ENCODE measurements around the gene DDX1. TPM values are rescaled to one million over a fixed set of nuclear protein-coding genes. Genes with fewer than 3 reads are reported as not detected.

DDX1 gene
- total RNA-seq, 2 experiments from 2014 or later, result 42.7 to 91.8 TPM

DNA sequence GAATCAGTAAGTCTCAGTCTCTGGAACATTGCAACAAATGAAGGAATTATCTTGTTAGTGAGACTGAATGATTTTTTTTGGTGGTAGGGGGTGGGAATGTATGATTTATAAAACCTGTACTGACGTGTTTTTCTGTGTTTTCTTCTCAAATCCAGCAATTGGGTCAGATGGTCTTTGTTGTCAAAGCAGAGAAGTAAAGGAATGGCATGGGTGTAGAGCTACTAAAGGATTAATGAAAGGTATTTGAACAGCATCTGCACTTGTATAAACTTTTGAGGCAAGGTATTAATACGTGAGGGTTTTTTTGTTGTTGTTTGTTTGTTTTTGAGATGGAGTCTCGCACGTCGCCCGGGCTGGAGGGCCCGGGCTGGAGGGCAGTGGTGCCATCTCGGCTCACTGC, 10.7 kb downstream of the DDX1 start:
- no peaks in the 10 kb centered on the region for H3K79me2 ChIP-seq (ENCODE audit: insufficient read depth, low read depth, low read length)
- intact Hi-C loops (cut with micrococcal nuclease; ENCODE audit: unreplicated experiment), result no loop called here
- H3K4me2 ChIP-seq (ENCODE audit: low read length), result no peak overlapping the region
- ChIA-PET CTCF (ENCODE audit: unreplicated experiment) (no interaction called here), POLR2A (interaction anchor here (0.5 to 1.1 kb wide), 2 partner anchors 11 to 32 kb away, joined by 3 to 5 read pairs; no protein-coding TSS in a partner anchor)
- BruUV-seq (replicated peaks), result no TSS peak
- H4K20me1 ChIP-seq (ENCODE audit: insufficient read depth, low read length), result no peaks in the 10 kb centered on the region
- H3K9me3 ChIP-seq (ENCODE audit: low read length), result no peaks in the 10 kb centered on the region
- no peak overlapping the region for H3K4me3 ChIP-seq (ENCODE audit: low read depth, low read length, poor library complexity, severe bottlenecking)
- no peak overlapping the region for H2AFZ ChIP-seq (ENCODE audit: low read length)
- TF ChIP-seq EZH2phosphoT487 (IDR thresholded peaks at IDR 0.05; ENCODE audit: borderline replicate concordance, low read depth, low read length), result no peak
- TF ChIP-seq, protein P1, sequence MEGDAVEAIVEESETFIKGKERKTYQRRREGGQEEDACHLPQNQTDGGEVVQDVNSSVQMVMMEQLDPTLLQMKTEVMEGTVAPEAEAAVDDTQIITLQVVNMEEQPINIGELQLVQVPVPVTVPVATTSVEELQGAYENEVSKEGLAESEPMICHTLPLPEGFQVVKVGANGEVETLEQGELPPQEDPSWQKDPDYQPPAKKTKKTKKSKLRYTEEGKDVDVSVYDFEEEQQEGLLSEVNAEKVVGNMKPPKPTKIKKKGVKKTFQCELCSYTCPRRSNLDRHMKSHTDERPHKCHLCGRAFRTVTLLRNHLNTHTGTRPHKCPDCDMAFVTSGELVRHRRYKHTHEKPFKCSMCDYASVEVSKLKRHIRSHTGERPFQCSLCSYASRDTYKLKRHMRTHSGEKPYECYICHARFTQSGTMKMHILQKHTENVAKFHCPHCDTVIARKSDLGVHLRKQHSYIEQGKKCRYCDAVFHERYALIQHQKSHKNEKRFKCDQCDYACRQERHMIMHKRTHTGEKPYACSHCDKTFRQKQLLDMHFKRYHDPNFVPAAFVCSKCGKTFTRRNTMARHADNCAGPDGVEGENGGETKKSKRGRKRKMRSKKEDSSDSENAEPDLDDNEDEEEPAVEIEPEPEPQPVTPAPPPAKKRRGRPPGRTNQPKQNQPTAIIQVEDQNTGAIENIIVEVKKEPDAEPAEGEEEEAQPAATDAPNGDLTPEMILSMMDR (conservative IDR thresholded peaks at IDR 0.05; ENCODE audit: low read length), result no peak
- H3K27ac ChIP-seq (ENCODE audit: low read depth, low read length, poor library complexity, severe bottlenecking), result no peak overlapping the region
- peaks cover 97% of the 10 kb centered on the region for H3K36me3 ChIP-seq (ENCODE audit: insufficient read depth, low read length)
- no peaks in the 10 kb centered on the region for H3K9me2 ChIP-seq (ENCODE audit: insufficient read depth, low read length)
- H3K4me1 ChIP-seq (ENCODE audit: insufficient read depth, low read length, poor library complexity, severe bottlenecking), result no peaks in the 10 kb centered on the region
- DNase-seq (ENCODE audit: low spot score), result no peak

DNA sequence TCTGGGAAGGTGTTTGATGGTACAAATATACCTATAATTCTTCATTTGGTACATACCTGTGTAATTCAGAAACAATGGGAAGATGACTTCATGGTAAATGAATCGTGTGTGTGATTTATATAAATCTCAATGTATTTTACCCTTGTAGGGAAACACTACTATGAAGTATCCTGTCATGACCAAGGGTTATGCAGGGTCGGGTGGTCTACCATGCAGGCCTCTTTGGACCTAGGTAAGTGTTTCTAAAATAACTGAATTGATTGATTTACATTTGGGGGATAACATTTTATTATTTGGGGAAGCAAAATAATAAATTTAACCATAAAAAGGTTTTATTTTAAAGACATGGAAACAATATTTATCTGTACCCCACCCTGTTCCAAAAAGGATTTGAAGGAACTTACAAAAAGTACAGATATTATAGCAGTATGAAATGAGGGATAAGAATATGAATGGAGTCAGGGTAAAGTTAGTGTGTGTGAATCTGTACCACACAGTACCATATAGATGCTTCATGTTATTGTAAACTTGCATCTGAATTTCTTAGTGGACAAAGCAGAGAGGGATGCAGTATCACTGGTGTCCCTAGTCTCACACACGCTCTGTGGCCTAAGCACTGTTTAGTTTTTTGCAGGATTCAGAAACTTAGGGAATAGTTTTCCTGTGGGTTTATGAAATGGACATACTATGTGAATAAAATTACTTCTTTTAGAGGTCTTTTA, 11.5 kb downstream of the DDX1 start:
- no peaks in the 10 kb centered on the region for H3K9me2 ChIP-seq (ENCODE audit: insufficient read depth, low read length)
- no peaks in the 10 kb centered on the region for H3K79me2 ChIP-seq (ENCODE audit: insufficient read depth, low read depth, low read length)
- no peak overlapping the region for H3K4me3 ChIP-seq (ENCODE audit: low read depth, low read length, poor library complexity, severe bottlenecking)
- ChIA-PET CTCF (ENCODE audit: unreplicated experiment) (no interaction called here), POLR2A (interaction anchor here (1.1 to 1.3 kb wide), 2 partner anchors 9 to 10 kb away, joined by 3 to 5 read pairs; no protein-coding TSS in a partner anchor)
- peaks cover 97% of the 10 kb centered on the region for H3K36me3 ChIP-seq (ENCODE audit: insufficient read depth, low read length)
- H3K4me1 ChIP-seq (ENCODE audit: insufficient read depth, low read length, poor library complexity, severe bottlenecking), result no peaks in the 10 kb centered on the region
- no peak overlapping the region for H3K27ac ChIP-seq (ENCODE audit: low read depth, low read length, poor library complexity, severe bottlenecking)
- no peaks in the 10 kb centered on the region for H3K9me3 ChIP-seq (ENCODE audit: low read length)
- no peak for TF ChIP-seq EZH2phosphoT487 (IDR thresholded peaks at IDR 0.05; ENCODE audit: borderline replicate concordance, low read depth, low read length)
- TF ChIP-seq, protein P1 (conservative IDR thresholded peaks at IDR 0.05; ENCODE audit: low read length), result no peak
- no peaks in the 10 kb centered on the region for H4K20me1 ChIP-seq (ENCODE audit: insufficient read depth, low read length)
- no TSS peak for BruUV-seq (replicated peaks)
- no peak overlapping the region for H2AFZ ChIP-seq (ENCODE audit: low read length)
- no peak for DNase-seq (ENCODE audit: low spot score)
- intact Hi-C loops (cut with micrococcal nuclease; ENCODE audit: unreplicated experiment), result no loop called here
- no peak overlapping the region for H3K4me2 ChIP-seq (ENCODE audit: low read length)

DNA sequence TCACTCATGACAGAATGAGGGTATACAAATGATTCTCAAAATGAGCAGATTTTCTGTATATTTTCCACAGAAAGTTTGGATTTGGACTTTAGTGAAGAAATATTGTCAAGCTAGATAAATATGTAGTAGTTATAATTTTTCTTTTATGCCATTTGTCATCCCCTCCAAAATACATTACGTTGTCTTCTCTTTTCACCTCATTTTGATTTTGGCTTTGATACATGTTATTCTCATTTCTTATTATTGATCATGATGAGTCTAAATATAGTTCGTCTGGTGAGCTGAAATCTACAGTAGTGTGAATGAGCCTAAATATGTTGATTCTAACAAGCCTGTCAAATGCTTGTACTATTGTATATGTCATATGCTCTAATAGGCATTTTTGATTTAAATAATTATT, 12.3 kb downstream of the DDX1 start:
- no peak for DNase-seq (ENCODE audit: low spot score)
- H3K4me2 ChIP-seq (ENCODE audit: low read length), result no peak overlapping the region
- H3K9me3 ChIP-seq (ENCODE audit: low read length), result no peaks in the 10 kb centered on the region
- H3K4me3 ChIP-seq (ENCODE audit: low read depth, low read length, poor library complexity, severe bottlenecking), result no peak overlapping the region
- BruUV-seq (replicated peaks), result no TSS peak
- ChIA-PET CTCF (ENCODE audit: unreplicated experiment) (no interaction called here), POLR2A (interaction anchor here (1.3 kb wide), 1 partner anchor 10 kb away, joined by 5 read pairs; no protein-coding TSS in a partner anchor)
- H2AFZ ChIP-seq (ENCODE audit: low read length), result no peak overlapping the region
- intact Hi-C loops (cut with micrococcal nuclease; ENCODE audit: unreplicated experiment), result no loop called here
- H4K20me1 ChIP-seq (ENCODE audit: insufficient read depth, low read length), result no peaks in the 10 kb centered on the region
- no peaks in the 10 kb centered on the region for H3K4me1 ChIP-seq (ENCODE audit: insufficient read depth, low read length, poor library complexity, severe bottlenecking)
- H3K36me3 ChIP-seq (ENCODE audit: insufficient read depth, low read length), result peaks cover 97% of the 10 kb centered on the region
- TF ChIP-seq, protein P1 (conservative IDR thresholded peaks at IDR 0.05; ENCODE audit: low read length), result no peak
- no peak for TF ChIP-seq EZH2phosphoT487 (IDR thresholded peaks at IDR 0.05; ENCODE audit: borderline replicate concordance, low read depth, low read length)
- H3K79me2 ChIP-seq (ENCODE audit: insufficient read depth, low read depth, low read length), result no peaks in the 10 kb centered on the region
- no peak overlapping the region for H3K27ac ChIP-seq (ENCODE audit: low read depth, low read length, poor library complexity, severe bottlenecking)
- no peaks in the 10 kb centered on the region for H3K9me2 ChIP-seq (ENCODE audit: insufficient read depth, low read length)
